ENCODE measurements around the gene BPIFB1.

BPIFB1 gene

DNA sequence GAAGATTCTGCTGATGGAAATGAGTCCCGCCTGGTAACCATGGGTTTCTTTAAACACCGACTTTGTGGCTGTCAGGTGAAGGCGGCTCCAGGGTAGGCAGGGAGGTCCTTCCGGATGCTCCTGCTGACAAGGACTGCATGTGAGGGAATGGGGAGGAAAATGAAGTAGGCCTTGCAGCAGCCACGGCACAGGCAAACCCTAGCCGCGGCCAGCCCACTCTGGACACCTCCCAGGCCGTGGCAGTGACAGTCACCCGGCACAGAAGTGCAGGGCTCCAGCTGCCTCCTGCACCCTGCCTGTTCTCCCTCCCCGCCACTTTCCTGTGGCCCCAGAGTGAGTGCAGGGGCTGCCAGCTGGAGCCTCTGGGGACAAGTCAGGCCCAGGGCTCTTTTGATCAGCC lies 21.0 kb downstream of the BPIFB1 start:
- DNase-seq, result no peak
- ATAC-seq, result no peak
- H3K9me3 Mint-ChIP-seq, result no peaks in the 10 kb centered on the region
- H3K4me3 Mint-ChIP-seq, result no peak overlapping the region
- no peaks in the 10 kb centered on the region for H3K4me1 Mint-ChIP-seq
- H3K27ac Mint-ChIP-seq, result no peak overlapping the region
- no peaks in the 10 kb centered on the region for H3K27me3 Mint-ChIP-seq

DNA sequence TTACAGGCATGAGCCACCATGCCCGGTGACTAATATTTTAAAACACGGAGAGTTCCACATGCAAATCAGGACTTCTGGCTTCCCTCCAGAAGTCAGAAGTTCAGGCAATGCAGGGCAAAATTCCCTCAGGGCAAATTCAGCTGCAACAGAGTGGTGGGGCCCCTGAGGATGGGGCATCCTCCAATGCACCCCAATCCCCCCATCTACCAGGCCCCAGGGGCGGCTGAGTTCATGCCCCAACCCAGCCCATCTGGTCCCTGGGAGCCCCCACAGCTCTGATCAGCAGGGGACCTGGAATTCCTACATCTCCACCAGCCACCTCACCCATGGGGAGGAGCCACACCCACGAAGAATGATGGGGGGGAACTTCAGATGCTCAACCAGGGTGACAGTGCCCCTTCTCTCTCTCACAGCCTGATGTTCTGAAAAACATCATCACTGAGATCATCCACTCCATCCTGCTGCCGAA lies 22.6 kb downstream of the BPIFB1 start:
- H3K9me3 Mint-ChIP-seq, result no peaks in the 10 kb centered on the region
- no peak overlapping the region for H3K4me3 Mint-ChIP-seq
- no peak for DNase-seq
- H3K27ac Mint-ChIP-seq, result no peak overlapping the region
- H3K4me1 Mint-ChIP-seq, result no peaks in the 10 kb centered on the region
- no peak for ATAC-seq
- no peaks in the 10 kb centered on the region for H3K27me3 Mint-ChIP-seq

DNA sequence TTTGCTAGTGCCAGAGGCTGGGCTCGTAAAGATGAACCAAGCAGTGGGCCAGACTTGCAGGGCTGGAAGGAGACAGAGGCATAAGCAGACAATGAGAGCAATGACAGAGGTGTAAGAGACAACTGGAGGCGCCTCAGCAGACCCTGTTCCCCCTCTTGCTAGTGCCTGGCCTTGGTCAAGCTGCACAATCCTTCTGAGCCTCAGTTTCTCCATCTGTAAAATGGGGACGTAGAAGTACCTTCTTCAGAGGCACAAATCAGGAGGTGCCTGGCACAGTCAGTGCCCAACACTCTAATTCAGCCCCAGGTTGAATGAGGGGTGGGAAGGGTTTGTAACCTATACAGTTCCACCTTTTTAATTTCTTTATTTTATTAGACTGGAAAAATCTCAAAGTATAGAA lies 23.2 kb downstream of the BPIFB1 start:
- H3K27ac Mint-ChIP-seq, result peak overlapping the region in 1 of 2 donors; percentile 60
- H3K9me3 Mint-ChIP-seq, result no peaks in the 10 kb centered on the region
- no peaks in the 10 kb centered on the region for H3K27me3 Mint-ChIP-seq
- H3K4me3 Mint-ChIP-seq, result no peak overlapping the region
- no peak for DNase-seq
- ATAC-seq, result no peak
- H3K4me1 Mint-ChIP-seq, result no peaks in the 10 kb centered on the region

DNA sequence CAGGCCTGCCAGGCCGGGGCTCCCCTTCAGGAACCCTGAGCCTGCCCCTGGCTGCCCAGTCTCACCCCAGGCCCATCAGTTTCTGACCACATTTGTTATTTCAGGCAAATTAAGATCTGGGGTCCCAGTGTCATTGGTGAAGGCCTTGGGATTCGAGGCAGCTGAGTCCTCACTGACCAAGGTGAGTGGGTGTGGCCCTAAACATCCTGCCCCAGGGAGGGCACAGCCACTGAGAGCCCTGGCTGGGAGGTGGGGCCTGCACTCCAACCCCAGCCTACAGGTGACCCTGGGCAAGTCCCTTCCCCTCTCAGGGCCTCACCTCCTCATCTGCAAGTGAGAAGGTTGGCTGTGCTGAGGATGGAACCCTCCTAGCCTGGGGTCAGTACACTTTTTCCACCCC lies 23.8 kb downstream of the BPIFB1 start:
- Mint-ChIP-seq H3K27ac (no peak overlapping the region), H3K9me3 (no peaks in the 10 kb centered on the region), H3K4me1 (no peaks in the 10 kb centered on the region), H3K27me3 (no peaks in the 10 kb centered on the region), H3K4me3 (no peak overlapping the region)
- ATAC-seq (no peak), DNase-seq (no peak)

DNA sequence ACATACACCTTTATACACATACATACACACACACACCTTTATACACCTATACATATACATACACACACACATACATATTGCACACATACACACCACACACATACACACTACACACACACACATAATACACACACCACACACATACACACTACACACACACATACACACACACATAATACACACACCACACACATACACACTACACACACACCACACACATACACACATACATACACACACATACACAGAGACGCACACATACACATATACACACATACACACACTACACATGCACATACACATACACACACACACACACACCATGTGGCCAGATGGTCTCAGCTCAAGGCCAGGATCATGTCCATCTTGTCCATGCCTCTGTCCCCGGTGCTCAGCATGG lies 25.7 kb downstream of the BPIFB1 start:
- Mint-ChIP-seq H3K27me3 (no peaks in the 10 kb centered on the region), H3K4me3 (no peak overlapping the region), H3K27ac (no peak overlapping the region), H3K4me1 (no peaks in the 10 kb centered on the region), H3K9me3 (no peaks in the 10 kb centered on the region)
- no peak for ATAC-seq
- DNase-seq, result no peak

DNA sequence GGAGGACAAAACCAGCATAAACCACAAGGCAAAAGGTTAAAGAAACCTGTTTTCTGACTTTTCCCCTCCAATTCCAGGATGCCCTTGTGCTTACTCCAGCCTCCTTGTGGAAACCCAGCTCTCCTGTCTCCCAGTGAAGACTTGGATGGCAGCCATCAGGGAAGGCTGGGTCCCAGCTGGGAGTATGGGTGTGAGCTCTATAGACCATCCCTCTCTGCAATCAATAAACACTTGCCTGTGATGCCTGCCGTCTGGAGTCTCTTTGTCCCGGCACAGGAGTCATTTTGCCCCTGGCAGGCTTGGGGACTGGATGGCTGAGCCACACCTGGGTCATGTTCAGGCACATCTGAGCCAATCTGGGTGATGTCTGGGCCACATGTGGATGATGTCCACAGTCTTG lies 26.6 kb downstream of the BPIFB1 start:
- H3K27me3 Mint-ChIP-seq, result no peaks in the 10 kb centered on the region
- no peaks in the 10 kb centered on the region for H3K9me3 Mint-ChIP-seq
- ATAC-seq, result no peak
- no peak overlapping the region for H3K4me3 Mint-ChIP-seq
- no peaks in the 10 kb centered on the region for H3K4me1 Mint-ChIP-seq
- H3K27ac Mint-ChIP-seq, result peak overlapping the region in 1 of 2 donors; percentile 48
- no peak for DNase-seq

DNA sequence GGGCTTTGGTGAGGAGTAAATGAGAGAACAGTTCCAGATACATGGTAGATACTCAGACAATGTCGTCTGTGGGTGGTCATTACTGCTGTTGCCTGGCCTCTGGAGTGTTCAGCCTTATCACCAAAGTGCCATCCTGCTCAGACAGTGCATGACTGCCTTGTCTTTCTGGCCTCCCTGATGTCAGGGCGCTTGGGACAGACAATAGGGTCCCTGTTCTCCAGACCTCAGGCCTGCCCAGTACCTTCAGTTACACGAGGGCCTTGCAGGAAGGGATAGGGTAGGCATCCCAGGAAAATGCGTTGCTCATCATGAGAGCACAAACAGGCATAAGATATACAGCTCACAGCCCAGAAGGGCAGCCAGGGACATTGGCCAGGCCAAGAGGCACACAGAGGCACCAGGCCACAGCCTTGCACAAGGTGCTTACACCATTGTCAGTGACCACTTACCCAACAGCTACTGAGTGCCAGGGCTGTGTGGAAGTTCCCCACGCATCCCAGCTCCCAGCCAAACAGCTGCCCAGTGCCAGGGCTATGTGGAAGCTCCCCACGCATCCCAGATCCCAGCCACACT lies 27.4 kb downstream of the BPIFB1 start:
- H3K27me3 Mint-ChIP-seq, result no peaks in the 10 kb centered on the region
- peak overlapping the region in 1 of 2 donors; percentile 31 for H3K27ac Mint-ChIP-seq
- no peak for DNase-seq
- H3K9me3 Mint-ChIP-seq, result no peaks in the 10 kb centered on the region
- no peaks in the 10 kb centered on the region for H3K4me1 Mint-ChIP-seq
- H3K4me3 Mint-ChIP-seq, result no peak overlapping the region
- no peak for ATAC-seq

DNA sequence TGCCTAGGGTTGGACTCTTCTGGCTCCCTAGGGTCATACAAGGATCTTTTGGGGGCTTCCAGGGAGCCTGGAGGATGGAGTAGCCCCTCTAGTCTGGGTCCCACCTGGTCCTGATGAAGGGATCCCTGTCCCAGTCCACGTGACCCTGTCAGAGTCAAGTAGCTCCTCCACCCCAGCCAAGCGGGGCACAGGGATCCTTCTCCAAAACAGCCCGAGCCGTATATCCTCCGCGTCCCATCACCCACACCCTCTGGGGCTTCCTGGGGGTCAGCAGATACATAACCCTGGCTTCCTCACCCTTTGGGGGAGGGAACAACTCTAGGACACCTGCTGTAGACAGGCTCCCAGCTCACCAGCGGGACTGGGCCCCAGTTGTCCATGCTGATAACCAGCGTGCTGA lies 28.0 kb downstream of the BPIFB1 start:
- ATAC-seq (no peak), DNase-seq (no peak)
- Mint-ChIP-seq H3K4me1 (no peaks in the 10 kb centered on the region), H3K27ac (peak overlapping the region in 1 of 2 donors; percentile 89), H3K4me3 (no peak overlapping the region), H3K9me3 (no peaks in the 10 kb centered on the region), H3K27me3 (no peaks in the 10 kb centered on the region)

DNA sequence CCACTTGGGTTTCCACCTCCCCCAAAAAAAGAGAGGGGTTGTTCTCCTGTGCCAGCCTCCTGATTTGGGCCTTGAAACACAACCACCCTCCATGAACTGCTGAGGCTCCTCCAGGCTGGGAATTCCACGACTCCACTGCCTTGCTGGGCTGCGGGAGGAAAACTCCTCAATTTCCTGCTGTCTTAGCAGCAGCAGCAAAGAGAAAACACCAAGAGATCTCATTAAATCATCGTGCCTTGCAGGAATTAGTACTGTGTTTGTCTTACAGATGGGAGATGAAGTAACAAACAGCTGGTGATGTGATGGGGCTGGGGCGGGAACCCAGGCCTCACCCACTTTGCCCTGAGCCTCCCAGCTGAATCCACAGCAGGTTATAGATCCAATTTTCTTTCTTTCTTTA lies 29.0 kb downstream of the BPIFB1 start:
- ATAC-seq (no peak), DNase-seq (no peak)
- no peak overlapping the region for H3K27ac Mint-ChIP-seq
- peaks cover 5% of the 10 kb centered on the region for H3K27me3 Mint-ChIP-seq
- no peaks in the 10 kb centered on the region for H3K9me3 Mint-ChIP-seq
- no peaks in the 10 kb centered on the region for H3K4me1 Mint-ChIP-seq
- no peak overlapping the region for H3K4me3 Mint-ChIP-seq

DNA sequence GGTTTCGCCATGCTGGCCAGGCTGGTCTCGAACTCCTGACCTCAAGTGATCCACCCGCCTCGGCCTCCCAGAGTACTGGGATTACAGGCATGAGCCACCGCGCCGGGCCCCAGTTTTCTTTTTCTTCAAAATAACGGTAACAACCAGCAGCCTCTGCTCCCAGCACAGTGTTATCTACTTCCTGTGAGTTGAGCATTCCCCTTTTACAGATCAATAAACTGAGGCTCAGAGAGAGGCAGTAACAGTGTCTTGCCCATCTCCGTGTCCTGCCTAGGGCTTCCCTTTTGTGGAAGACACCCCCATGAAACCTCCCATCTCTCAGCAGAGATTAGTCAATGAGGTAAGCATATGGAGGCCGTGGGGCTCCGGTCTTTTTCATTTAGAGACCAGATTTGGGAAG lies 29.6 kb downstream of the BPIFB1 start:
- no peak overlapping the region for H3K27ac Mint-ChIP-seq
- ATAC-seq, result no peak

DNA sequence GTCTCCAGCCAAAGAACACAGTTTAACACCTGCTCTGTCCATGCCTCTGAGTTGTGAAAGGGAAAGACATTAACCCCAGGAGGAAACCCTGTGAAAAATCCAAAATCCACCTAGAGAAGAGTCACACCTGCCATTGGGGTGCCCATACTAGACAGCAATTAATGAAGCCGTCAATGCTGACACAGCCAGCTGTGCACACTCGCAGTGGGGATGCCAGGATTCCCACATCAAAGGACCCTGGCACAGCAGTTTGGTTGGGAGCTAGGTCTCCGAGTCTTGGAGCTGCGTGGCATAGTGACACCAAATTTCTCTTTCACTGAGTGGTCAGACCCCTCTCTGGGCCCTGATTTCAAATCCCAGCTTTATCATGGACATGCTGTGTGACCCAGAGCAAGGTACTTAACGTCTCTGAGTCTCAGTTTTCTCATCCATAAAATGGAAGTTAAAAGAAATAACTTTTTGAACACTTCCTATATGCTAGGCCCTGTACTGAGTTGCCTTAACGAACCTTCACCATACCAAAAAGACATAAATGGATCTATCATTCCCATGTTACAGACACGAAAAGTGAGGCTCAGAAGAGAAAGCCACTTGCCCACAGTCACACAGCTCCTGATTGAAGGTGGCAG lies 30.8 kb downstream of the BPIFB1 start:
- no peak for ATAC-seq
- no peak for DNase-seq
- Mint-ChIP-seq H3K4me1 (no peaks in the 10 kb centered on the region), H3K27me3 (peaks cover 5% of the 10 kb centered on the region), H3K9me3 (no peaks in the 10 kb centered on the region), H3K4me3 (no peak overlapping the region), H3K27ac (no peak overlapping the region)

More for the DNA sequence above, 29.6 kb downstream of the BPIFB1 start:
- H3K27me3 Mint-ChIP-seq, result peaks cover 5% of the 10 kb centered on the region
- DNase-seq, result no peak
- H3K4me1 Mint-ChIP-seq, result no peaks in the 10 kb centered on the region
- H3K4me3 Mint-ChIP-seq, result no peak overlapping the region
- H3K9me3 Mint-ChIP-seq, result no peaks in the 10 kb centered on the region

DNA sequence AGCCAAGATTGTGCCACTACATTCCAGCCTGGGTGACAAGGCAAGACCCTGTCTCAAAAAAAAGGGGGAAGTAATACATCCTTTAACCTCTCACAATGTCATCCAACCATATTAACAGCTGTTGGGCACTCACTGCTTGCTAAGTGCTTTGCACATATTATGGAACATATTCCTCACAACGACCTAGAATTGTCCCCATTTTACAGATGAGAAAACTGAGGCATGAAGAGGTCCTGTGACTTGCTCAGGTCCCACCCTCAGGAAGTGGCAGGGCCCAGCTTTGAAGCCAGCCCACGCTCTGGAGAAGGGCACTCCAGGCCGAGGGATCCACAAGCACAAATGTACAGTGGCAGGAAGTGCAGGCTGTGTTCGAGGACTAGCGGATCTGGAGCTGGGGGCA lies 33.3 kb downstream of the BPIFB1 start:
- Mint-ChIP-seq H3K27ac (no peak overlapping the region), H3K4me1 (no peaks in the 10 kb centered on the region), H3K4me3 (no peak overlapping the region), H3K27me3 (peaks cover 5% of the 10 kb centered on the region), H3K9me3 (no peaks in the 10 kb centered on the region)
- ATAC-seq (no peak), DNase-seq (no peak)

DNA sequence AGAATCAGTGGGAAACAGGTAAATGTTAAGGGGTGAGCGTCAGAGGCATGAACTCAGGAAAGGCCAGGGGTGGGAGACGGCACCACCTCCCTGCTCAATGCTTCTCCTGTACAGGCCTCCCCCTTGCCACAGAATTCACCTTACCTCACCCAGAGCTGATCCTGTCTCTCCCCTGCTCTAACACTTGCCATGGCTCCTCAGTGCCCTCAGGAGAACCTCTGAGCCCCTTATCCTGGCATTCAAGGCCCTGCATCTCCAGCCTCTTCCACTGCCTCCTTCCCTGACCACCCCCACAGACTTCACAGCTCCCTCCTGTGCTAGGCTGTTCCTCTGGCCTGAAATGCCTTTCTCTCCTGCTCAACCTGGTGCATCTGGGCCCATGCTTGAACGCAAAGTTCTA lies 33.9 kb downstream of the BPIFB1 start:
- no peak for ATAC-seq
- H3K4me3 Mint-ChIP-seq, result no peak overlapping the region
- H3K4me1 Mint-ChIP-seq, result no peaks in the 10 kb centered on the region
- H3K9me3 Mint-ChIP-seq, result no peaks in the 10 kb centered on the region
- no peak for DNase-seq
- H3K27me3 Mint-ChIP-seq, result peaks cover 6% of the 10 kb centered on the region
- H3K27ac Mint-ChIP-seq, result no peak overlapping the region

DNA sequence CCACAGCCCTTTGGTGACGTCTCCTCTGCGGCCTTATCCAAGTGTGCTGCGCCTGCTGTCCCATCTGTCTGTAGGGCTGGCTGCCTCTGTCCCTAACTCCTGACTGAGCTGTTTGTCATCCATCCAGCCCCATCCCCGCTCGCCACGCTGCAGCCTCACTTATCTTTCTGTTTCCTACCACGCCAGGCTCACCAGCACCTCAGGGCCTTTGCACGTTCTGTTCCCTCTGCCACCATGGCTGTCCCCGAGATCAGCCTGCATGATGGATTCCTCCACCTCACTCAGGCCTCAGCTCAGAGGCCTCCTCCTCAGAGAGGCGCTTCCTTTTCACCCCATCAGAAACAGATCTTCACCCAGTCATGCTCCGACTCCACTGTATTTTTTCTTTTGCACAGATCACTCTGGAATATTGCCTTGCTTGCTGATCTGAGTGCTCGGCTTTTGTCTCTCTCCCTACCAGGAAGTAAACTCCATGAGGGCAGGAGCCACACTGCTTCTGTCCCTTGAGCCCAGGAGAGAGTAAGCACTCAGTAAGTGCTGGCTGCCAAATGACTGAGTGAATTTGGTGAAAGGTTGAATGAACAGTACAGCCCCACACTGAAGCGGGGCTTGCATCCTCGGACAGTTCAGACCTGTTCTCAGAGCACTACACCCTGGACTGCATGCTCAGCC lies 34.5 kb downstream of the BPIFB1 start:
- Mint-ChIP-seq H3K4me1 (no peaks in the 10 kb centered on the region), H3K27ac (no peak overlapping the region), H3K27me3 (peaks cover 12% of the 10 kb centered on the region), H3K4me3 (no peak overlapping the region), H3K9me3 (no peaks in the 10 kb centered on the region)
- ATAC-seq (no peak), DNase-seq (no peak)

DNA sequence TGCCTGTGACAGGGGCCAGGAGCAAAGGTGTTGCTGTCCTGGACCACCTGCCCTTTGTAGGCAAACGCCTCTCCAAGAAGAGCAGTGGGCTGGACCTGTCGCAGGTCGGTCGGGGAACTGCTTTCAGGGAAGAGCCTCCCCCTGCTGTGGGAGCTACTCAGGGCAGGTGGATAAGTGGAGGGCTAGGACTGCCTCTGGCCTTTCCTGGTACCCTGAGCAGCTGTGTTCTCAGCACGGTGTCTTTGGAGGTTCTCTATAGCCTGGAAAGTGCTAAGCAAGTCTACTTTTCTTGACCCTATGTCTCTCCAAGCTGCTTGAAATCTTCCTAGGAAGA lies 35.0 kb downstream of the BPIFB1 start:
- Mint-ChIP-seq H3K9me3 (no peaks in the 10 kb centered on the region), H3K4me3 (no peak overlapping the region), H3K27me3 (peaks cover 14% of the 10 kb centered on the region), H3K4me1 (no peaks in the 10 kb centered on the region), H3K27ac (no peak overlapping the region)
- ATAC-seq (no peak), DNase-seq (no peak)

DNA sequence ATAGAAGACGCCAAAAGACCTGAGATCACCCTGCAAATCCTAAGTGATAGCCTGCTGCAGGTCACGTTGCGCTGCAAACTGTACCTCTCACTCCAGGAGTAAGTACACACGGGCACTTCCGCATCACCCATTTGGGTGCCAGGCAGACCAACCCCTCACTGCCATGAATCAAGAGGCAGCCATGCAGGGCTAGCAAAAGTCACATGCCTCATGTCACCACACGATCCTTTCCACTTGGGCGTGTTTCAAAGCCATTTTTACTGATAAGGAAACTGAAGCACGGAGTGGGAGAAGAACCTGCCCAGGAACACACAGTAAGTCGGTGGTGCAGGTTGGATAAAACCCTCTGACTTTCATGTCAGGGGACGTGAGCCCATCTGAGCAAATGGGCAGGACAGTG lies 37.0 kb downstream of the BPIFB1 start:
- peaks cover 14% of the 10 kb centered on the region for H3K27me3 Mint-ChIP-seq
- no peak overlapping the region for H3K27ac Mint-ChIP-seq
- no peak overlapping the region for H3K4me3 Mint-ChIP-seq
- no peaks in the 10 kb centered on the region for H3K9me3 Mint-ChIP-seq
- DNase-seq (no peak), ATAC-seq (no peak)
- H3K4me1 Mint-ChIP-seq, result no peaks in the 10 kb centered on the region

DNA sequence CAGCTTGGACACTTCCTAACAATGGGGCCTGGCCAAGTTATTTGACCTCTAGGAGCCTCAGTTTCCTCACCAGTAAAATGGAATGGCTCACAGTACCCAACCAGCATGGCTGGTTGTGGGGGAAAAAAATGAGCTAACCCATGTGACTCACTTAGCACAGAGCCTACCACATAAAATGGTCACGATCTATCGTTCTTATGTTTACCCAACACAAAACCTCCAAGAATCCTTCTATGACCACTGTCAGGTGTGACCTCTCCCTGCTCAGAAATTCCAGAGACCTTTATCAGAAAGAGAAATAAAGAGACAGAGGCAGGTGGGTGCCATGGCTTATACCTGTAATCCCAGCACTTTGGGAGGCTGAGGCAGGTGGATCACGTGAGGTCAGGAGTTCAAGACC lies 39.4 kb downstream of the BPIFB1 start:
- H3K4me3 Mint-ChIP-seq, result no peak overlapping the region
- H3K27me3 Mint-ChIP-seq, result peaks cover 9% of the 10 kb centered on the region
- DNase-seq (no peak), ATAC-seq (no peak)
- no peaks in the 10 kb centered on the region for H3K9me3 Mint-ChIP-seq
- peak overlapping the region; percentile 71 to 89 for H3K27ac Mint-ChIP-seq
- H3K4me1 Mint-ChIP-seq, result no peaks in the 10 kb centered on the region

Data from stimulated activated naive CD8-positive, alpha-beta T cell treated with anti-CD3 and anti-CD28 coated beads, Interleukin-15, amount 100 ng/mL, for 72 hours (primary cell).